ENCODE data around the gene RXRA.

The RXRA gene

GRCh38 chr9:134419000-134419683 is 92.9 kb downstream of the RXRA start:
- TF ChIP-seq L3MBTL2 (conservative IDR thresholded peaks at IDR 0.05) (no peak), ELF4 (IDR thresholded peaks at IDR 0.05) (no peak), FOXK2 (IDR thresholded peaks at IDR 0.05) (no peak), BHLHE40 (IDR thresholded peaks at IDR 0.05; ENCODE audit: borderline replicate concordance) (no peak), ARNT (IDR thresholded peaks at IDR 0.05) (no peak), PKNOX1 (IDR thresholded peaks at IDR 0.05) (peak; percentile 34; the same call in 1 of the 2 replicates)
- ChIA-PET CTCF (no interaction called here), POLR2A (no interaction called here)
- DNase-seq (ENCODE audit: extremely low spot score): no peak

GRCh38 chr9:134419684-134420076 is 93.4 kb downstream of the RXRA start:
- POLR2A ChIA-PET: no interaction called here
- DNase-seq (ENCODE audit: extremely low spot score): peak; percentile 65
- TF ChIP-seq ZNF384 (IDR thresholded peaks at IDR 0.05) (no peak), SUZ12 (IDR thresholded peaks at IDR 0.05) (no peak), FOXK2 (IDR thresholded peaks at IDR 0.05) (no peak), PKNOX1 (IDR thresholded peaks at IDR 0.05) (no peak), SP1 (IDR thresholded peaks at IDR 0.05) (no peak), FOXA1 (IDR thresholded peaks at IDR 0.05) (no peak), L3MBTL2 (conservative IDR thresholded peaks at IDR 0.05) (no peak), CTBP1 (IDR thresholded peaks at IDR 0.05; ENCODE audit: borderline replicate concordance) (no peak), FOXM1 (IDR thresholded peaks at IDR 0.05; ENCODE audit: borderline replicate concordance) (no peak), HDGF (IDR thresholded peaks at IDR 0.05; ENCODE audit: borderline replicate concordance) (no peak), TARDBP (IDR thresholded peaks at IDR 0.05) (no peak), ELF4 (IDR thresholded peaks at IDR 0.05) (no peak), ARNT (IDR thresholded peaks at IDR 0.05) (no peak), LEF1 (IDR thresholded peaks at IDR 0.05; ENCODE audit: borderline replicate concordance) (no peak), BHLHE40 (IDR thresholded peaks at IDR 0.05; ENCODE audit: borderline replicate concordance) (no peak), NFRKB (IDR thresholded peaks at IDR 0.05) (no peak)
- CTCF ChIA-PET: no interaction called here

GRCh38 chr9:134420281-134420845 is 94.1 kb downstream of the RXRA start:
- TF ChIP-seq HDGF (IDR thresholded peaks at IDR 0.05; ENCODE audit: borderline replicate concordance): no peak
- TF ChIP-seq FOXK2 (IDR thresholded peaks at IDR 0.05): no peak
- TF ChIP-seq SUZ12 (IDR thresholded peaks at IDR 0.05): no peak
- TF ChIP-seq ZNF384 (IDR thresholded peaks at IDR 0.05): no peak
- TF ChIP-seq ELF4 (IDR thresholded peaks at IDR 0.05): no peak
- ChIA-PET CTCF (no interaction called here), POLR2A (no interaction called here)
- no peak for DNase-seq (ENCODE audit: extremely low spot score)

- no peak for DNase-seq (ENCODE audit: extremely low spot score)
- no peak for TF ChIP-seq L3MBTL2 (conservative IDR thresholded peaks at IDR 0.05)
- no peak for TF ChIP-seq ELF4 (IDR thresholded peaks at IDR 0.05)
- TF ChIP-seq SUZ12 (IDR thresholded peaks at IDR 0.05): no peak
- TF ChIP-seq TARDBP (IDR thresholded peaks at IDR 0.05): no peak
- TF ChIP-seq NFRKB (IDR thresholded peaks at IDR 0.05): no peak
- no peak for TF ChIP-seq HDGF (IDR thresholded peaks at IDR 0.05; ENCODE audit: borderline replicate concordance)
- no peak for TF ChIP-seq SP1 (IDR thresholded peaks at IDR 0.05)
- TF ChIP-seq ARNT (IDR thresholded peaks at IDR 0.05): no peak
- no peak for TF ChIP-seq ZNF384 (IDR thresholded peaks at IDR 0.05)
- no peak for TF ChIP-seq FOXA1 (IDR thresholded peaks at IDR 0.05)
- TF ChIP-seq CTBP1 (IDR thresholded peaks at IDR 0.05; ENCODE audit: borderline replicate concordance): no peak
- no peak for TF ChIP-seq PKNOX1 (IDR thresholded peaks at IDR 0.05)
- no peak for TF ChIP-seq FOXK2 (IDR thresholded peaks at IDR 0.05)
- CTCF ChIA-PET: no interaction called here
- POLR2A ChIA-PET: no interaction called here
Observed at GRCh38 chr9:134420974-134421432, 94.7 kb downstream of the RXRA start.

GRCh38 chr9:134421888-134422287 is 95.6 kb downstream of the RXRA start:
- TF ChIP-seq BHLHE40 (IDR thresholded peaks at IDR 0.05; ENCODE audit: borderline replicate concordance) (no peak), NFRKB (IDR thresholded peaks at IDR 0.05) (no peak), L3MBTL2 (conservative IDR thresholded peaks at IDR 0.05) (no peak), SP1 (IDR thresholded peaks at IDR 0.05) (no peak), PKNOX1 (IDR thresholded peaks at IDR 0.05) (no peak), ELF4 (IDR thresholded peaks at IDR 0.05) (no peak), FOXK2 (IDR thresholded peaks at IDR 0.05) (no peak), CTBP1 (IDR thresholded peaks at IDR 0.05; ENCODE audit: borderline replicate concordance) (no peak), ARNT (IDR thresholded peaks at IDR 0.05) (no peak), TARDBP (IDR thresholded peaks at IDR 0.05) (no peak), HDGF (IDR thresholded peaks at IDR 0.05; ENCODE audit: borderline replicate concordance) (no peak), SUZ12 (IDR thresholded peaks at IDR 0.05) (no peak), FOXM1 (IDR thresholded peaks at IDR 0.05; ENCODE audit: borderline replicate concordance) (no peak), LEF1 (IDR thresholded peaks at IDR 0.05; ENCODE audit: borderline replicate concordance) (no peak), FOXA1 (IDR thresholded peaks at IDR 0.05) (no peak), ZNF384 (IDR thresholded peaks at IDR 0.05) (no peak)
- POLR2A ChIA-PET: no interaction called here
- DNase-seq (ENCODE audit: extremely low spot score): no peak
- CTCF ChIA-PET: no interaction called here
